Measurements from ENCODE around the gene VSIG10L.

GRCh38 chr19:51375504-51376221 lies 33.7 kb upstream of the VSIG10L start:
- TF ChIP-seq CTCF (optimal IDR thresholded peaks at IDR 0.05 in 1 of 3, IDR thresholded peaks at IDR 0.05 in 1 of 3, conservative IDR thresholded peaks at IDR 0.05 in 1 of 3; ENCODE audit: extremely low read depth in 1 of 3, insufficient read depth in 2 of 3, low read length in 3 of 3) (no peak), EZH2 (IDR thresholded peaks at IDR 0.05; ENCODE audit: low read length) (no peak)

Data from keratinocyte (primary cell).